Natural killer cell (primary cell): ENCODE measurements around the gene KCNK2. TPM values are rescaled to one million over a fixed set of nuclear protein-coding genes. Genes with fewer than 3 reads are reported as not detected.

ENCODE experiments used
- ATAC-seq, 3 donors: fragments of 150-1000 bp in 2 of 3; fragments of 200-7000 bp in 1 of 3; cut with Tn5 transposase; 1 replicate in 1 of 3; 2 replicates in 2 of 3; pipeline ENCODE4 v1.10.0; 2021; ENCODE audit warnings: mild to moderate bottlenecking in 2 of 3, moderate library complexity in 2 of 3
- DNase-seq, 2 donors: peaks; one replicate each; pipeline versions ENCODE4 v3.0.0 to v3.0.0-alpha.2; 2013 to 2021; ENCODE audit warnings: mixed read lengths in 1 of 2
- H3K27ac ChIP-seq: one replicate; pipeline ENCODE4 v1.5.1; 2013; ENCODE audit warnings: mild to moderate bottlenecking, low read length
- H3K27me3 ChIP-seq: one replicate; pipeline ENCODE4 v1.6.1; 2013; ENCODE audit warnings: low read length; ENCODE audit not compliant: control insufficient read depth, insufficient read depth
- H3K36me3 ChIP-seq: one replicate; pipeline ENCODE4 v1.6.1; 2013; ENCODE audit warnings: low read length; ENCODE audit not compliant: control insufficient read depth, insufficient read depth
- H3K4me1 ChIP-seq: one replicate; pipeline ENCODE4 v1.6.1; 2013; ENCODE audit warnings: low read length; ENCODE audit not compliant: control insufficient read depth, insufficient read depth
- H3K4me3 ChIP-seq: one replicate; pipeline ENCODE4 v1.5.1; 2013; ENCODE audit warnings: low read length
- H3K9me3 ChIP-seq: one replicate; pipeline ENCODE4 v1.6.1; 2013; ENCODE audit warnings: low read length; ENCODE audit not compliant: control insufficient read depth, insufficient read depth
- H3K27ac Mint-ChIP-seq, 2 donors: one replicate each; pipeline ENCODE4 v1.8.0; 2022; ENCODE audit warnings: mild to moderate bottlenecking in 2 of 2, mixed read lengths in 2 of 2, moderate library complexity in 1 of 2
- H3K27me3 Mint-ChIP-seq, 2 donors: one replicate each; pipeline ENCODE4 v1.8.0; 2022; ENCODE audit warnings: low read depth in 2 of 2, mixed read lengths in 2 of 2
- H3K36me3 Mint-ChIP-seq: one replicate; pipeline ENCODE4 v1.8.0; 2022; ENCODE audit warnings: mixed read lengths
- H3K4me1 Mint-ChIP-seq, 2 donors: one replicate each; pipeline ENCODE4 v1.8.0; 2022; ENCODE audit warnings: mixed read lengths in 2 of 2
- H3K4me3 Mint-ChIP-seq: one replicate; pipeline ENCODE4 v1.8.0; 2022; ENCODE audit warnings: mild to moderate bottlenecking, moderate library complexity, mixed read lengths
- H3K9me3 Mint-ChIP-seq, 2 donors: one replicate each; pipeline ENCODE4 v1.8.0; 2022; ENCODE audit warnings: mixed read lengths in 2 of 2
- WGBS: methylation state at CpG from one replicate; pipeline ENCODE4 v1.1.7; 2013; ENCODE audit warnings: missing lambda C conversion rate; ENCODE audit not compliant: insufficient coverage; 5-methylcytosine and 5-hydroxymethylcytosine counted together
- intact Hi-C: fragments of 100-400 bp; cut with micrococcal nuclease; formaldehyde crosslinking; loops from one replicate; pipeline ENCODE4 v1.14.2; 2022
- total RNA-seq, 4 donors: library from RNA; stranded (reverse); fragments of 120-200 nt in 1 of 4; gene quantifications; one replicate each; pipeline versions ENCODE4 v1.2.3 to v1.2.4, GENCODE V29; 2013 to 2022
- TF ChIP-seq, protein P1 (sequence below): fragments of 200-600 bp; IDR thresholded peaks from one replicate; pipeline ENCODE4 v1.8.0; 2022; ENCODE audit warnings: antibody characterized with exemption

The KCNK2 gene
- total RNA-seq, 3 donors from 2014 or later (not counting 1 experiment from before 2014, with no cell fraction given) = not detected

- Mint-ChIP-seq H3K4me1 (no peaks in the 10 kb centered on the region), H3K9me3 (peaks cover 5 to 7% of the 10 kb centered on the region in 2 donors), H3K36me3 (peaks cover 8% of the 10 kb centered on the region), H3K27ac (no peak overlapping the region), H3K27me3 (no peaks in the 10 kb centered on the region), H3K4me3 (no peak overlapping the region)
- intact Hi-C loops = no loop called here
- TF ChIP-seq, protein P1, sequence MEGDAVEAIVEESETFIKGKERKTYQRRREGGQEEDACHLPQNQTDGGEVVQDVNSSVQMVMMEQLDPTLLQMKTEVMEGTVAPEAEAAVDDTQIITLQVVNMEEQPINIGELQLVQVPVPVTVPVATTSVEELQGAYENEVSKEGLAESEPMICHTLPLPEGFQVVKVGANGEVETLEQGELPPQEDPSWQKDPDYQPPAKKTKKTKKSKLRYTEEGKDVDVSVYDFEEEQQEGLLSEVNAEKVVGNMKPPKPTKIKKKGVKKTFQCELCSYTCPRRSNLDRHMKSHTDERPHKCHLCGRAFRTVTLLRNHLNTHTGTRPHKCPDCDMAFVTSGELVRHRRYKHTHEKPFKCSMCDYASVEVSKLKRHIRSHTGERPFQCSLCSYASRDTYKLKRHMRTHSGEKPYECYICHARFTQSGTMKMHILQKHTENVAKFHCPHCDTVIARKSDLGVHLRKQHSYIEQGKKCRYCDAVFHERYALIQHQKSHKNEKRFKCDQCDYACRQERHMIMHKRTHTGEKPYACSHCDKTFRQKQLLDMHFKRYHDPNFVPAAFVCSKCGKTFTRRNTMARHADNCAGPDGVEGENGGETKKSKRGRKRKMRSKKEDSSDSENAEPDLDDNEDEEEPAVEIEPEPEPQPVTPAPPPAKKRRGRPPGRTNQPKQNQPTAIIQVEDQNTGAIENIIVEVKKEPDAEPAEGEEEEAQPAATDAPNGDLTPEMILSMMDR = no peak
- Histone ChIP-seq H3K9me3 (no peaks in the 10 kb centered on the region), H3K4me1 (no peaks in the 10 kb centered on the region), H3K36me3 (no peaks in the 10 kb centered on the region), H3K4me3 (no peak overlapping the region), H3K27ac (no peak overlapping the region), H3K27me3 (no peaks in the 10 kb centered on the region)
- ATAC-seq (no peak), DNase-seq (no peak)
Observed at GRCh38 chr1:215052256-215053015, 30.1 kb upstream of the KCNK2 start.

- intact Hi-C loops = no loop called here
- 90% methylated on average over 6 of the region's 6 CpGs for WGBS
- no peaks in the 10 kb centered on the region for H3K27me3 Mint-ChIP-seq
Observed at GRCh38 chr1:215054266-215054665, 28.3 kb upstream of the KCNK2 start.

GRCh38 chr1:215055281-215055935 lies 27.1 kb upstream of the KCNK2 start:
- H3K4me1 Mint-ChIP-seq = no peaks in the 10 kb centered on the region
- no peak for ATAC-seq
- Histone ChIP-seq H3K4me1 (no peaks in the 10 kb centered on the region), H3K9me3 (no peaks in the 10 kb centered on the region), H3K27me3 (no peaks in the 10 kb centered on the region), H3K4me3 (no peak overlapping the region), H3K27ac (no peak overlapping the region), H3K36me3 (no peaks in the 10 kb centered on the region)
- TF ChIP-seq, protein P1 = no peak
- no peak overlapping the region for H3K27ac Mint-ChIP-seq
- DNase-seq = no peak
- intact Hi-C loops = no loop called here
- no peaks in the 10 kb centered on the region for H3K27me3 Mint-ChIP-seq
- WGBS = 91% methylated on average over 2 of the region's 2 CpGs
- no peak overlapping the region for H3K4me3 Mint-ChIP-seq
- peaks cover 10 to 17% of the 10 kb centered on the region in 2 donors for H3K9me3 Mint-ChIP-seq
- peaks cover 6% of the 10 kb centered on the region for H3K36me3 Mint-ChIP-seq

More at GRCh38 chr1:215054266-215054665, 28.3 kb upstream of the KCNK2 start:
- H3K9me3 ChIP-seq = no peaks in the 10 kb centered on the region
- TF ChIP-seq, protein P1 = no peak
- H3K4me3 Mint-ChIP-seq = no peak overlapping the region
- no peak overlapping the region for H3K27ac Mint-ChIP-seq
- H3K27ac ChIP-seq = no peak overlapping the region
- no peaks in the 10 kb centered on the region for H3K4me1 ChIP-seq
- H3K4me3 ChIP-seq = no peak overlapping the region
- no peaks in the 10 kb centered on the region for H3K4me1 Mint-ChIP-seq
- no peaks in the 10 kb centered on the region for H3K36me3 ChIP-seq
- peaks cover 13 to 15% of the 10 kb centered on the region in 2 donors for H3K9me3 Mint-ChIP-seq
- H3K36me3 Mint-ChIP-seq = peaks cover 8% of the 10 kb centered on the region
- no peaks in the 10 kb centered on the region for H3K27me3 ChIP-seq
- DNase-seq = no peak
- ATAC-seq = no peak
